Activated CD4-positive, alpha-beta T cell treated with anti-CD3 and anti-CD28 coated beads, Interleukin-2, amount 50 U/mL, for 4 hours (primary cell): Measurements from ENCODE around the gene RETREG1.

Experiments
- DNase-seq, 2 experiments: peaks; one replicate each; pipeline ENCODE4 v3.0.0-alpha.2; 2020

Gene RETREG1

GRCh38 chr5:16521521-16522483 lies 95.0 kb downstream of the RETREG1 start:
- DNase-seq, result no peak

- DNase-seq, result no peak
These were observed 96.0 kb downstream of the RETREG1 start for GRCh38 chr5:16520841-16521240.

GRCh38 chr5:16519435-16519834 lies 97.4 kb downstream of the RETREG1 start:
- DNase-seq, result no peak

GRCh38 chr5:16518606-16519005 lies 98.2 kb downstream of the RETREG1 start:
- no peak for DNase-seq

- no peak for DNase-seq
These were observed 101.3 kb downstream of the RETREG1 start for GRCh38 chr5:16515532-16515931.

GRCh38 chr5:16510098-16510497 lies 106.7 kb downstream of the RETREG1 start:
- no peak for DNase-seq

GRCh38 chr5:16508730-16509531 lies 107.9 kb downstream of the RETREG1 start:
- no peak for DNase-seq

- DNase-seq, result no peak
These were observed 109.1 kb downstream of the RETREG1 start for GRCh38 chr5:16507716-16508115.

GRCh38 chr5:16505904-16506303 lies 110.9 kb downstream of the RETREG1 start:
- DNase-seq, result no peak

GRCh38 chr5:16505140-16505891 lies 111.5 kb downstream of the RETREG1 start:
- DNase-seq, result no peak

- DNase-seq, result no peak
These were observed 112.2 kb downstream of the RETREG1 start for GRCh38 chr5:16504571-16504970.

- DNase-seq, result no peak
These were observed 113.9 kb downstream of the RETREG1 start for GRCh38 chr5:16502866-16503265.

- no peak for DNase-seq
These were observed 116.8 kb downstream of the RETREG1 start for GRCh38 chr5:16500024-16500423.

- no peak for DNase-seq
These were observed 119.3 kb downstream of the RETREG1 start for GRCh38 chr5:16497546-16497945.

- no peak for DNase-seq
These were observed 123.5 kb downstream of the RETREG1 start for GRCh38 chr5:16493261-16493660.

GRCh38 chr5:16492398-16493140 lies 124.2 kb downstream of the RETREG1 start:
- no peak for DNase-seq

- DNase-seq, result no peak
These were observed 125.9 kb downstream of the RETREG1 start for GRCh38 chr5:16490911-16491310.

GRCh38 chr5:16489322-16489791 lies 127.4 kb downstream of the RETREG1 start:
- no peak for DNase-seq

- DNase-seq, result no peak
These were observed 129.3 kb downstream of the RETREG1 start for GRCh38 chr5:16487456-16487855.

- DNase-seq, result no peak
These were observed 130.1 kb downstream of the RETREG1 start for GRCh38 chr5:16486711-16487111.

GRCh38 chr5:16485656-16486055 lies 131.1 kb downstream of the RETREG1 start:
- DNase-seq, result no peak

GRCh38 chr5:16484081-16484480 lies 132.7 kb downstream of the RETREG1 start:
- DNase-seq, result no peak
